Mucosa of stomach (tissue), 1 donor: ENCODE data around the gene OR4D1.
"Not testable (repeated sequence)": the region's sequence is repeated elsewhere in the genome, so short reads cannot be mapped to it uniquely, and the experiment has no call there.

ENCODE experiments used
- H3K27me3 ChIP-seq: one replicate; pipeline ENCODE4 v1.7.0; 2013; ENCODE audit warnings: mild to moderate bottlenecking, low read length; ENCODE audit not compliant: control insufficient read depth, insufficient read depth
- H3K36me3 ChIP-seq: one replicate; pipeline ENCODE4 v1.7.0; 2013; ENCODE audit warnings: low read length; ENCODE audit not compliant: control insufficient read depth, insufficient read depth
- H3K4me1 ChIP-seq: one replicate; pipeline ENCODE4 v1.7.0; 2013; ENCODE audit warnings: mild to moderate bottlenecking, low read length; ENCODE audit not compliant: control insufficient read depth, insufficient read depth
- H3K4me3 ChIP-seq: one replicate; pipeline ENCODE4 v1.7.0; 2013; ENCODE audit warnings: low read length
- H3K9ac ChIP-seq: one replicate; pipeline ENCODE4 v1.7.0; 2013; ENCODE audit warnings: mild to moderate bottlenecking, low read length, moderate library complexity
- H3K9me3 ChIP-seq: one replicate; pipeline ENCODE4 v1.7.0; 2013; ENCODE audit warnings: mild to moderate bottlenecking, low read length, moderate library complexity; ENCODE audit not compliant: control insufficient read depth
- donor health status: Pancreatic carcinoma.

OR4D1 gene

GRCh38 chr17:58147930-58148434 is at the start of gene OR4D1:
Gene OR4D1 (plus strand): TSS chr17:58148384. CDS start chr17:58155154, 6,770 bp downstream.
- H3K4me1 ChIP-seq, result no peaks in the 10 kb centered on the region
- H3K36me3 ChIP-seq, result no peaks in the 10 kb centered on the region
- peaks cover 4% of the 10 kb centered on the region for H3K27me3 ChIP-seq
- H3K4me3 ChIP-seq, result no peak within 1 kb of the TSS
- no peak within 1 kb of the TSS for H3K9ac ChIP-seq
- H3K9me3 ChIP-seq, result no peaks in the 10 kb centered on the region

GRCh38 chr17:58100506-58100905 is 47.7 kb upstream of the OR4D1 start:
- Histone ChIP-seq H3K4me1 (no peaks in the 10 kb centered on the region), H3K9me3 (no peaks in the 10 kb centered on the region), H3K9ac (no peak overlapping the region), H3K27me3 (no peaks in the 10 kb centered on the region), H3K36me3 (no peaks in the 10 kb centered on the region), H3K4me3 (no peak overlapping the region)

GRCh38 chr17:58101898-58102297 is 46.3 kb upstream of the OR4D1 start:
- not testable (repeated sequence) for H3K27me3 ChIP-seq, H3K9me3 ChIP-seq, H3K4me3 ChIP-seq, H3K9ac ChIP-seq, H3K36me3 ChIP-seq, H3K4me1 ChIP-seq

- no peak overlapping the region for H3K9ac ChIP-seq
- H3K4me3 ChIP-seq, result no peak overlapping the region
- no peaks in the 10 kb centered on the region for H3K4me1 ChIP-seq
- no peaks in the 10 kb centered on the region for H3K9me3 ChIP-seq
- no peaks in the 10 kb centered on the region for H3K27me3 ChIP-seq
- H3K36me3 ChIP-seq, result no peaks in the 10 kb centered on the region
Measured at GRCh38 chr17:58105093-58105492, 43.1 kb upstream of the OR4D1 start.

- Histone ChIP-seq H3K4me3 (no peak overlapping the region), H3K36me3 (no peaks in the 10 kb centered on the region), H3K4me1 (no peaks in the 10 kb centered on the region), H3K27me3 (no peaks in the 10 kb centered on the region), H3K9me3 (no peaks in the 10 kb centered on the region), H3K9ac (no peak overlapping the region)
Measured at GRCh38 chr17:58107306-58107705, 40.9 kb upstream of the OR4D1 start.

GRCh38 chr17:58109197-58109596 is 39.0 kb upstream of the OR4D1 start:
- H3K9ac ChIP-seq, result no peak overlapping the region
- no peaks in the 10 kb centered on the region for H3K4me1 ChIP-seq

GRCh38 chr17:58110012-58110411 is 38.2 kb upstream of the OR4D1 start:
- H3K9ac ChIP-seq, result no peak overlapping the region
- no peaks in the 10 kb centered on the region for H3K36me3 ChIP-seq
- no peaks in the 10 kb centered on the region for H3K4me1 ChIP-seq
- no peaks in the 10 kb centered on the region for H3K27me3 ChIP-seq
- no peak overlapping the region for H3K4me3 ChIP-seq
- no peaks in the 10 kb centered on the region for H3K9me3 ChIP-seq

More at GRCh38 chr17:58109197-58109596, 39.0 kb upstream of the OR4D1 start:
- Histone ChIP-seq H3K9me3 (no peaks in the 10 kb centered on the region), H3K27me3 (no peaks in the 10 kb centered on the region), H3K4me3 (no peak overlapping the region), H3K36me3 (no peaks in the 10 kb centered on the region)

- H3K27me3 ChIP-seq, result no peaks in the 10 kb centered on the region
Measured at GRCh38 chr17:58111676-58112075, 36.5 kb upstream of the OR4D1 start.

GRCh38 chr17:58112970-58113631 is 35.1 kb upstream of the OR4D1 start:
- H3K9me3 ChIP-seq, result no peaks in the 10 kb centered on the region
- no peaks in the 10 kb centered on the region for H3K36me3 ChIP-seq
- H3K4me3 ChIP-seq, result no peak overlapping the region
- no peaks in the 10 kb centered on the region for H3K4me1 ChIP-seq
- H3K27me3 ChIP-seq, result no peaks in the 10 kb centered on the region
- no peak overlapping the region for H3K9ac ChIP-seq

More at GRCh38 chr17:58111676-58112075, 36.5 kb upstream of the OR4D1 start:
- Histone ChIP-seq H3K9ac (no peak overlapping the region), H3K4me1 (no peaks in the 10 kb centered on the region), H3K4me3 (no peak overlapping the region), H3K36me3 (no peaks in the 10 kb centered on the region), H3K9me3 (no peaks in the 10 kb centered on the region)

- H3K4me1 ChIP-seq, result no peaks in the 10 kb centered on the region
- H3K9ac ChIP-seq, result no peak overlapping the region
- no peaks in the 10 kb centered on the region for H3K9me3 ChIP-seq
- no peaks in the 10 kb centered on the region for H3K27me3 ChIP-seq
- H3K4me3 ChIP-seq, result no peak overlapping the region
- H3K36me3 ChIP-seq, result no peaks in the 10 kb centered on the region
Measured at GRCh38 chr17:58113947-58114346, 34.2 kb upstream of the OR4D1 start.

- H3K4me3 ChIP-seq, result no peak overlapping the region
Measured at GRCh38 chr17:58117382-58117781, 30.8 kb upstream of the OR4D1 start.

GRCh38 chr17:58119491-58119890 is 28.7 kb upstream of the OR4D1 start:
- Histone ChIP-seq H3K4me1 (no peaks in the 10 kb centered on the region), H3K9me3 (no peaks in the 10 kb centered on the region), H3K27me3 (no peaks in the 10 kb centered on the region), H3K36me3 (no peaks in the 10 kb centered on the region), H3K9ac (no peak overlapping the region), H3K4me3 (no peak overlapping the region)

More at GRCh38 chr17:58117382-58117781, 30.8 kb upstream of the OR4D1 start:
- Histone ChIP-seq H3K36me3 (no peaks in the 10 kb centered on the region), H3K9me3 (no peaks in the 10 kb centered on the region), H3K27me3 (no peaks in the 10 kb centered on the region), H3K9ac (no peak overlapping the region), H3K4me1 (no peaks in the 10 kb centered on the region)
